K562 (cell line): Measurements from ENCODE around the gene SLC24A3. TPM values are rescaled to one million over a fixed set of nuclear protein-coding genes. Genes with fewer than 3 reads are reported as not detected.

Experiments used
- ATAC-seq: fragments of 200-7000 bp; cut with Tn5 transposase; 3 replicates; pipeline ENCODE4 v1.9.1; 2020; ENCODE audit warnings: moderate library complexity
- BruUV-seq: library from RNA; stranded (reverse); fragments of 400-500 nt; replicated peaks from 2 replicates; lab custom pipeline; 2021; lab: Mats Ljungman, UMichigan
- CTCF ChIA-PET: fragments of 300-600 bp; formaldehyde crosslinking; extraction: SDS; loops from one replicate; lab custom pipeline; 2021; ENCODE audit warnings: low intra/inter-chr PET ratio; lab: Yijun Ruan, JAX
- POLR2A ChIA-PET: fragments of 300-600, 350-650 bp; sonication (Branson Sonifier 250); formaldehyde crosslinking; extraction: SDS; loops from one replicate; lab custom pipeline; 2021; ENCODE audit warnings: antibody characterized with exemption, inconsistent platforms; lab: Yijun Ruan, JAX
- DNase-seq, 4 experiments: peaks; one replicate each; pipeline versions ENCODE4 v3.0.0 to v3.0.0-alpha.2; 2011 to 2018; ENCODE audit warnings: low spot score in 3 of 4, mixed read lengths in 3 of 4; ENCODE audit errors: extremely low read depth in 1 of 4
- FAIRE-seq: peaks from 2 replicates; lab custom pipeline; 2011; peaks lifted over from hg19 to GRCh38; lab: Jason Lieb, UNC
- H2AFZ ChIP-seq: 2 replicates; pipeline ENCODE4 v1.6.0; 2011; ENCODE audit warnings: low read depth, low read length, control low read depth, inconsistent platforms
- H3K27ac ChIP-seq: fragments of 200-600 bp; 3 replicates; pipeline ENCODE4 v1.8.0; 2011; ENCODE audit warnings: low read depth, mild to moderate bottlenecking, control low read depth, inconsistent platforms, low read length, moderate library complexity, mixed read lengths; ENCODE audit errors: extremely low read depth
- H3K27me3 ChIP-seq, 2 experiments: fragments of 300-600 bp in 1 of 2; 2 replicates in 1 of 2; 3 replicates in 1 of 2; pipeline versions ENCODE4 v1.6.0 to v1.8.0; 2011; ENCODE audit warnings: inconsistent platforms in 2 of 2, low read length in 2 of 2, mild to moderate bottlenecking in 1 of 2, mixed read lengths in 1 of 2, moderate library complexity in 1 of 2; ENCODE audit not compliant: control insufficient read depth in 2 of 2, insufficient read depth in 2 of 2
- H3K36me3 ChIP-seq: fragments of 300-600 bp; 3 replicates; pipeline ENCODE4 v1.8.0; 2011; ENCODE audit warnings: mild to moderate bottlenecking, low read length, inconsistent platforms; ENCODE audit not compliant: control insufficient read depth, insufficient read depth
- H3K4me1 ChIP-seq, 2 experiments: fragments of 200-600 bp in 1 of 2; replicated peaks in 1 of 2; 2 replicates in 1 of 2; 3 replicates in 1 of 2; pipeline versions ENCODE4 v1.5.1 to v1.8.0; 2011; ENCODE audit warnings: inconsistent platforms in 2 of 2, low read length in 2 of 2, mild to moderate bottlenecking in 1 of 2, mixed read lengths in 1 of 2, moderate library complexity in 1 of 2; ENCODE audit not compliant: control insufficient read depth in 2 of 2, insufficient read depth in 2 of 2
- H3K4me2 ChIP-seq: 2 replicates; pipeline ENCODE4 v1.6.1; 2011; ENCODE audit warnings: low read length, control low read depth, inconsistent platforms, mixed read lengths; ENCODE audit not compliant: insufficient read depth
- H3K4me3 ChIP-seq: fragments of 200-600 bp; sonication (generic), shearing (Covaris generic); 2 replicates; pipeline ENCODE4 v1.5.1; 2016; ENCODE audit warnings: control low read depth, inconsistent platforms
- H3K79me2 ChIP-seq: fragments of 200-600 bp; 3 replicates; pipeline ENCODE4 v1.8.0; 2011; ENCODE audit warnings: low read length, inconsistent platforms; ENCODE audit not compliant: control insufficient read depth, insufficient read depth
- H3K9ac ChIP-seq, 2 experiments: 2 replicates each; pipeline versions ENCODE4 v1.6.0 to v1.6.1; 2011; ENCODE audit warnings: low read depth in 2 of 2, low read length in 2 of 2, control low read depth in 1 of 2, inconsistent platforms in 1 of 2, mild to moderate bottlenecking in 1 of 2, mixed read lengths in 1 of 2; ENCODE audit not compliant: insufficient read depth in 1 of 2
- H3K9me1 ChIP-seq: one replicate; pipeline ENCODE4 v1.6.0; 2011; ENCODE audit warnings: inconsistent platforms, mild to moderate bottlenecking, low read length, moderate library complexity; ENCODE audit not compliant: control insufficient read depth, insufficient read depth
- H3K9me3 ChIP-seq: replicated peaks from 2 replicates; pipeline ENCODE4 v1.5.1; 2011; ENCODE audit warnings: low read depth, low read length, inconsistent platforms; ENCODE audit not compliant: control insufficient read depth, insufficient read depth
- H4K20me1 ChIP-seq: replicated peaks from 2 replicates; pipeline ENCODE4 v1.6.1; 2011; ENCODE audit warnings: low read length, inconsistent platforms, mixed read lengths; ENCODE audit not compliant: control insufficient read depth, insufficient read depth
- BRD9 ChIP-seq: fragments of 450-650 bp; IDR thresholded peaks from 2 replicates; pipeline ENCODE4 v1.6.1; 2018; ENCODE audit warnings: low read depth; ENCODE audit not compliant: partially characterized antibody
- CCNT2 ChIP-seq: IDR thresholded peaks from 2 replicates; pipeline ENCODE4 v1.6.1; 2011; ENCODE audit warnings: borderline replicate concordance, low read depth, mild to moderate bottlenecking, moderate library complexity, mixed read lengths, low read length; ENCODE audit not compliant: insufficient read length; ENCODE audit errors: extremely low read depth
- GABPB1 ChIP-seq: sonication (generic); formaldehyde crosslinking; IDR thresholded peaks from 2 replicates; pipeline ENCODE4 v1.8.0; 2022; ENCODE audit warnings: mild to moderate bottlenecking, missing genetic modification reagents
- LCOR ChIP-seq: sonication (generic); formaldehyde crosslinking; IDR thresholded peaks from 2 replicates; pipeline ENCODE4 v1.8.0; 2022; ENCODE audit warnings: mild to moderate bottlenecking, missing genetic modification reagents
- MEF2D ChIP-seq: conservative IDR thresholded peaks from 2 replicates; pipeline ENCODE4 v1.6.1; 2016; ENCODE audit warnings: low read depth, missing genetic modification characterization, missing compliant biosample characterization
- PPARD ChIP-seq: fragments of 250-450 bp; sonication (Bioruptor Pico); IDR thresholded peaks from 2 replicates; pipeline ENCODE4 v1.8.0; 2022; ENCODE audit warnings: inconsistent platforms, mild to moderate bottlenecking, moderate library complexity
- SIN3B ChIP-seq: fragments of 450-650 bp; IDR thresholded peaks from 2 replicates; pipeline ENCODE4 v1.6.1; 2017; ENCODE audit warnings: low read depth, mild to moderate bottlenecking, moderate library complexity
- ZNF23 ChIP-seq: fragments of 250-450 bp; sonication (Bioruptor Pico); IDR thresholded peaks from 2 replicates; pipeline ENCODE4 v1.4.0; 2020; ENCODE audit warnings: mild to moderate bottlenecking
- WGBS: fragments of 100-300 bp; shearing (Covaris generic); methylation state at CpG from one replicate; pipeline ENCODE4 v1.1.6; 2016; ENCODE audit warnings: low coverage, mixed read lengths; ENCODE audit not compliant: insufficient coverage; ENCODE audit errors: missing lambda C conversion rate; 5-methylcytosine and 5-hydroxymethylcytosine counted together
- in situ Hi-C: fragments of 300-500 bp; cut with MboI; formaldehyde crosslinking; loops from 4 replicates; pipeline ENCODE4 v1.15.0; 2018; ENCODE audit warnings: inconsistent platforms, mixed read lengths
- intact Hi-C: fragments of 100-400 bp; cut with micrococcal nuclease; formaldehyde crosslinking; loops from 2 replicates; pipeline ENCODE4 v1.14.2; 2022
- polyA plus RNA-seq, 8 experiments: library from polyadenylated mRNA; depleted of rRNA in 4 of 8; stranded (reverse) in 5 of 8; unstranded in 3 of 8; fragments of >200 nt; fragmentation: Nextera tagmentation in 2 of 8; fragmentation: Illumina TruSeq in 1 of 8; extraction: Ambion mirVana in 2 of 8; extraction: Trizol in 1 of 8; gene quantifications; 2 replicates each; pipeline versions ENCODE4 v1.2.1 to v1.2.3, GENCODE V29; 2011 to 2014; ENCODE audit warnings: inconsistent platforms in 1 of 8, missing spikeins in 1 of 8
- total RNA-seq, 7 experiments: library from RNA; depleted of rRNA in 6 of 7; stranded (reverse); fragments of >200 nt in 6 of 7; fragmentation: Illumina TruSeq in 2 of 7; extraction: Trizol in 2 of 7; gene quantifications; 2 replicates each; pipeline versions ENCODE4 v1.2.1 to v1.2.3, GENCODE V29; 2011 to 2021; ENCODE audit warnings: low replicate concordance in 1 of 7

The SLC24A3 gene
- total and polyA plus RNA-seq, 9 of the 15 experiments (the other 6 are each of a cell fraction or from before 2014, with no cell fraction given) = not detected

GRCh38 chr20:19440660-19441527 is 228.5 kb downstream of the SLC24A3 start:
- H2AFZ ChIP-seq = no peak overlapping the region
- TF ChIP-seq GABPB1 (CRISPR knock-in tag) (no peak), PPARD (CRISPR knock-in tag) (no peak), SIN3B (no peak), MEF2D (tag) (no peak), LCOR (CRISPR knock-in tag) (no peak), CCNT2 (no peak), BRD9 (no peak), ZNF23 (CRISPR knock-in tag) (no peak)
- POLR2A ChIA-PET = no interaction called here
- ATAC-seq (no peak), DNase-seq (no peak), FAIRE-seq (no peak)
- BruUV-seq = no TSS peak
- H3K36me3 ChIP-seq = no peaks in the 10 kb centered on the region
- intact Hi-C loops = no loop called here
- no peak overlapping the region for H3K27ac ChIP-seq
- H3K4me3 ChIP-seq = no peak overlapping the region
- no peaks in the 10 kb centered on the region for H3K79me2 ChIP-seq
- no peaks in the 10 kb centered on the region for H3K4me1 ChIP-seq
- no peaks in the 10 kb centered on the region for H3K9me3 ChIP-seq
- H3K9ac ChIP-seq = no peak overlapping the region
- H4K20me1 ChIP-seq = no peaks in the 10 kb centered on the region
- H3K27me3 ChIP-seq = no peaks in the 10 kb centered on the region
- in situ Hi-C loops = no loop called here
- no peak overlapping the region for H3K4me2 ChIP-seq
- no peaks in the 10 kb centered on the region for H3K9me1 ChIP-seq
- CTCF ChIA-PET = no interaction called here
- WGBS = 5% methylated on average over 11 of the region's 14 CpGs
